Gastrocnemius medialis (tissue), 4 donors: ENCODE results near the gene DNAJB11.

Experiments used
- POLR2A ChIP-seq, 2 donors: fragments of 450-650 bp; IDR thresholded peaks; one replicate each; pipeline ENCODE4 v1.6.1; 2017; ENCODE audit warnings: antibody characterized with exemption in 2 of 2, mild to moderate bottlenecking in 2 of 2, moderate library complexity in 2 of 2
- TF ChIP-seq, protein P1 (sequence below), 5 experiments: fragments of 450-650 bp in 3 of 5; fragments of 200-600 bp in 2 of 5; sonication (generic) in 2 of 5; IDR thresholded peaks in 4 of 5; conservative IDR thresholded peaks in 1 of 5; 1 replicate in 4 of 5; 2 replicates in 1 of 5; pipeline ENCODE4 v1.5.1; 2016 to 2019; ENCODE audit warnings: antibody characterized with exemption in 5 of 5, mild to moderate bottlenecking in 3 of 5, moderate library complexity in 3 of 5

DNA sequence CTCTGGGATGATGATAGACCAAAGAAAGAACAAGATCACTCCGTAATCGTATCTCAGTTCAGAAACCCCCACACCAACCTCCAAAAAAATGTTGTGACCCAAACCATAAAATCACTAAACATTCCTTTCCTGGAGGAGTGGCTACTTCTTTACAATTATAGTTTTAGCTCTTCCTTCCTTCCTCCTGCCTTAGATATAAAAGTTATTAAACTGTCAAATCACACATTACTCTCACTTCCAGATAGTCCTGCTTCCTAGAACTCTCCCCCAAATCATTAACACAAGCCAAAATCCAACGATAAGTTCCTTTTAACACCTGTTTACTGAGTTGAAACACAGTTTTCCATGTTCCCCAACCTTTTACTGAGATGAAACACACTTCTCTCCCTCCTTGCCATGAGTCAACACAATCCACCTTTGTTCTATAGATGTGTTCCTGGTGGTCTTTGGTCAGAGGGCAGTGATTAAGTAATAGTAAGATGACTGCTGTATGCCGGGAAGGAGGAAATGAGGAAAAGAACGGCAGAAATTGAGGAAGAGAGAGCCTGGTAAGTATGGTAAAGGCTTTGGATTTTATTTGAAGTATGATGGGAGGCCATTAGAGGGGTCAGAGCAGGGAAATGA is 18.0 kb upstream of the DNAJB11 start:
- TF ChIP-seq, protein P1, sequence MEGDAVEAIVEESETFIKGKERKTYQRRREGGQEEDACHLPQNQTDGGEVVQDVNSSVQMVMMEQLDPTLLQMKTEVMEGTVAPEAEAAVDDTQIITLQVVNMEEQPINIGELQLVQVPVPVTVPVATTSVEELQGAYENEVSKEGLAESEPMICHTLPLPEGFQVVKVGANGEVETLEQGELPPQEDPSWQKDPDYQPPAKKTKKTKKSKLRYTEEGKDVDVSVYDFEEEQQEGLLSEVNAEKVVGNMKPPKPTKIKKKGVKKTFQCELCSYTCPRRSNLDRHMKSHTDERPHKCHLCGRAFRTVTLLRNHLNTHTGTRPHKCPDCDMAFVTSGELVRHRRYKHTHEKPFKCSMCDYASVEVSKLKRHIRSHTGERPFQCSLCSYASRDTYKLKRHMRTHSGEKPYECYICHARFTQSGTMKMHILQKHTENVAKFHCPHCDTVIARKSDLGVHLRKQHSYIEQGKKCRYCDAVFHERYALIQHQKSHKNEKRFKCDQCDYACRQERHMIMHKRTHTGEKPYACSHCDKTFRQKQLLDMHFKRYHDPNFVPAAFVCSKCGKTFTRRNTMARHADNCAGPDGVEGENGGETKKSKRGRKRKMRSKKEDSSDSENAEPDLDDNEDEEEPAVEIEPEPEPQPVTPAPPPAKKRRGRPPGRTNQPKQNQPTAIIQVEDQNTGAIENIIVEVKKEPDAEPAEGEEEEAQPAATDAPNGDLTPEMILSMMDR (IDR thresholded peaks at IDR 0.05 in 4 of 5, conservative IDR thresholded peaks at IDR 0.05 in 1 of 5): no peak
- TF ChIP-seq POLR2A (IDR thresholded peaks at IDR 0.05): no peak
